ENCODE measurements around the gene APBB2.

Gene APBB2

GRCh38 chr4:40864531-40864930 lies 349.8 kb downstream of the APBB2 start:
- TF ChIP-seq, protein P1, sequence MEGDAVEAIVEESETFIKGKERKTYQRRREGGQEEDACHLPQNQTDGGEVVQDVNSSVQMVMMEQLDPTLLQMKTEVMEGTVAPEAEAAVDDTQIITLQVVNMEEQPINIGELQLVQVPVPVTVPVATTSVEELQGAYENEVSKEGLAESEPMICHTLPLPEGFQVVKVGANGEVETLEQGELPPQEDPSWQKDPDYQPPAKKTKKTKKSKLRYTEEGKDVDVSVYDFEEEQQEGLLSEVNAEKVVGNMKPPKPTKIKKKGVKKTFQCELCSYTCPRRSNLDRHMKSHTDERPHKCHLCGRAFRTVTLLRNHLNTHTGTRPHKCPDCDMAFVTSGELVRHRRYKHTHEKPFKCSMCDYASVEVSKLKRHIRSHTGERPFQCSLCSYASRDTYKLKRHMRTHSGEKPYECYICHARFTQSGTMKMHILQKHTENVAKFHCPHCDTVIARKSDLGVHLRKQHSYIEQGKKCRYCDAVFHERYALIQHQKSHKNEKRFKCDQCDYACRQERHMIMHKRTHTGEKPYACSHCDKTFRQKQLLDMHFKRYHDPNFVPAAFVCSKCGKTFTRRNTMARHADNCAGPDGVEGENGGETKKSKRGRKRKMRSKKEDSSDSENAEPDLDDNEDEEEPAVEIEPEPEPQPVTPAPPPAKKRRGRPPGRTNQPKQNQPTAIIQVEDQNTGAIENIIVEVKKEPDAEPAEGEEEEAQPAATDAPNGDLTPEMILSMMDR (IDR thresholded peaks at IDR 0.05; ENCODE audit: low read length) = no peak
- no peak for TF ChIP-seq EZH2 (IDR thresholded peaks at IDR 0.05; ENCODE audit: borderline replicate concordance, low read length)
- H3K9me2 ChIP-seq (ENCODE audit: low read depth, low read length) = no peaks in the 10 kb centered on the region

DNA sequence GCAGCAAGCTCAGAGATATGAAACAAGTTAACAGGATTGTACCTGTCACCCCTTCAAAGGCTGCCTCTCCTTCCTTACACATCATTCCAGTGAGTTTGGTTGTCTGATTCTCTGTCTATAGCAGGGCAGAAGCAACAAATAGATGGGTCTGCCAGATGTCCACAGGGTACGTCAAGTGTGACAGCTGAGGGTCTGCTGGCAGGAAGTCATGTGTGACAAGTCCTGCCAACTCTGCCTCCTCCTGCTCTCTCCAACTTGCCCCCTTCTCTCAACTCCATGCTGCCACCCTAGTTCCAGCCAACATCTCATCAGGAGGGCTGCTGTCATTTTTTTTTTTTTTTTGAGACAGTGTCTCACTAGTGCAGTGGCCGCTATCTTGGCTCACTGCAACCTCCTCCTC lies 355.4 kb downstream of the APBB2 start:
- H3K36me3 ChIP-seq (ENCODE audit: insufficient read depth, low read length) = no peaks in the 10 kb centered on the region
- H3K9me3 ChIP-seq (ENCODE audit: low read length) = no peaks in the 10 kb centered on the region
- H3K4me2 ChIP-seq (ENCODE audit: low read length) = no peak overlapping the region
- 0 out of 2 replicates have a peak, but pooled peaks cover 11% of the 10 kb centered on the region for H3K27me3 ChIP-seq (ENCODE audit: insufficient read depth, low read length)
- no peak overlapping the region for H2AFZ ChIP-seq (ENCODE audit: low read length)
- H3K9ac ChIP-seq (ENCODE audit: low read length) = no peak overlapping the region
- peaks cover 7% of the 10 kb centered on the region for H3K4me1 ChIP-seq (ENCODE audit: insufficient read depth, low read length, severe bottlenecking)
- H3K27ac ChIP-seq (ENCODE audit: low read depth, low read length, poor library complexity, severe bottlenecking) = no peak overlapping the region
- no peaks in the 10 kb centered on the region for H3F3A ChIP-seq (ENCODE audit: insufficient read depth, low read length)
- H3K4me3 ChIP-seq (ENCODE audit: low read depth, low read length, poor library complexity, severe bottlenecking) = no peak overlapping the region
- H3K79me2 ChIP-seq (ENCODE audit: insufficient read depth, low read length) = no peaks in the 10 kb centered on the region
- no peaks in the 10 kb centered on the region for H4K20me1 ChIP-seq (ENCODE audit: insufficient read depth, low read length)
- TF ChIP-seq, protein P1 (IDR thresholded peaks at IDR 0.05; ENCODE audit: low read length) = no peak
- TF ChIP-seq EZH2 (IDR thresholded peaks at IDR 0.05; ENCODE audit: borderline replicate concordance, low read length) = no peak
- H3K9me2 ChIP-seq (ENCODE audit: low read depth, low read length) = no peaks in the 10 kb centered on the region

More at GRCh38 chr4:40864531-40864930, 349.8 kb downstream of the APBB2 start:
- no peak overlapping the region for H3K4me3 ChIP-seq (ENCODE audit: low read depth, low read length, poor library complexity, severe bottlenecking)
- H3K9me3 ChIP-seq (ENCODE audit: low read length) = no peaks in the 10 kb centered on the region
- H3K27me3 ChIP-seq (ENCODE audit: insufficient read depth, low read length) = 0 out of 2 replicates have a peak, but pooled peaks cover 7% of the 10 kb centered on the region
- H3K79me2 ChIP-seq (ENCODE audit: insufficient read depth, low read length) = no peaks in the 10 kb centered on the region
- no peaks in the 10 kb centered on the region for H3K4me1 ChIP-seq (ENCODE audit: insufficient read depth, low read length, severe bottlenecking)
- no peaks in the 10 kb centered on the region for H3K36me3 ChIP-seq (ENCODE audit: insufficient read depth, low read length)
- H4K20me1 ChIP-seq (ENCODE audit: insufficient read depth, low read length) = no peaks in the 10 kb centered on the region
- H3K27ac ChIP-seq (ENCODE audit: low read depth, low read length, poor library complexity, severe bottlenecking) = no peak overlapping the region
- no peaks in the 10 kb centered on the region for H3F3A ChIP-seq (ENCODE audit: insufficient read depth, low read length)
- no peak overlapping the region for H3K4me2 ChIP-seq (ENCODE audit: low read length)
- H2AFZ ChIP-seq (ENCODE audit: low read length) = no peak overlapping the region
- no peak overlapping the region for H3K9ac ChIP-seq (ENCODE audit: low read length)

DNA sequence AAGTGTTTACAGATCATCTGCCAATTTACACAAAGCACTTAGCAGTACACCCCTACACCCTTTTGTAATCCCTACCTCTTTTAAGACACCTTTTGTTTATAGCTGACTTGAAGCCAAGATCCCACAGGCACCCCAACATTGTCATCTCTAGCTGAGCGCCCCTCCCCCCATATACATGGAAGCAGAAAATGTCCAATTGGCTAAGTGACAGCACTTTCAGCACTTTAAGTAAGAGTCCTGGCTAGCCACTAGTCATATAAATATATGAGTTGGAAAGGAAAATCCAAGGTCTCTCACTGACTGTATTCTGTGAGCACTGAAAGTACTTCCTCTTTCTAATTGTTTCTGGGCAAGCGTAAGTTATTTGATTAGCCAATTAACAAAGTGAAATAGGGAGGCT lies 356.4 kb downstream of the APBB2 start:
- no peak overlapping the region for H3K27ac ChIP-seq (ENCODE audit: low read depth, low read length, poor library complexity, severe bottlenecking)
- H2AFZ ChIP-seq (ENCODE audit: low read length) = no peak overlapping the region
- H3K4me1 ChIP-seq (ENCODE audit: insufficient read depth, low read length, severe bottlenecking) = peaks cover 7% of the 10 kb centered on the region
- H3K36me3 ChIP-seq (ENCODE audit: insufficient read depth, low read length) = no peaks in the 10 kb centered on the region
- no peaks in the 10 kb centered on the region for H3K9me2 ChIP-seq (ENCODE audit: low read depth, low read length)
- H4K20me1 ChIP-seq (ENCODE audit: insufficient read depth, low read length) = no peaks in the 10 kb centered on the region
- H3K4me2 ChIP-seq (ENCODE audit: low read length) = no peak overlapping the region
- no peak overlapping the region for H3K4me3 ChIP-seq (ENCODE audit: low read depth, low read length, poor library complexity, severe bottlenecking)
- H3K9me3 ChIP-seq (ENCODE audit: low read length) = no peaks in the 10 kb centered on the region
- H3K79me2 ChIP-seq (ENCODE audit: insufficient read depth, low read length) = no peaks in the 10 kb centered on the region
- no peaks in the 10 kb centered on the region for H3F3A ChIP-seq (ENCODE audit: insufficient read depth, low read length)
- no peak for TF ChIP-seq EZH2 (IDR thresholded peaks at IDR 0.05; ENCODE audit: borderline replicate concordance, low read length)
- TF ChIP-seq, protein P1 (IDR thresholded peaks at IDR 0.05; ENCODE audit: low read length) = no peak
- 0 out of 2 replicates have a peak, but pooled peaks cover 11% of the 10 kb centered on the region for H3K27me3 ChIP-seq (ENCODE audit: insufficient read depth, low read length)
- no peak overlapping the region for H3K9ac ChIP-seq (ENCODE audit: low read length)

All from OCI-LY1 (cell line).